Measurements from ENCODE around the gene ROGDI.

The ROGDI gene

DNA sequence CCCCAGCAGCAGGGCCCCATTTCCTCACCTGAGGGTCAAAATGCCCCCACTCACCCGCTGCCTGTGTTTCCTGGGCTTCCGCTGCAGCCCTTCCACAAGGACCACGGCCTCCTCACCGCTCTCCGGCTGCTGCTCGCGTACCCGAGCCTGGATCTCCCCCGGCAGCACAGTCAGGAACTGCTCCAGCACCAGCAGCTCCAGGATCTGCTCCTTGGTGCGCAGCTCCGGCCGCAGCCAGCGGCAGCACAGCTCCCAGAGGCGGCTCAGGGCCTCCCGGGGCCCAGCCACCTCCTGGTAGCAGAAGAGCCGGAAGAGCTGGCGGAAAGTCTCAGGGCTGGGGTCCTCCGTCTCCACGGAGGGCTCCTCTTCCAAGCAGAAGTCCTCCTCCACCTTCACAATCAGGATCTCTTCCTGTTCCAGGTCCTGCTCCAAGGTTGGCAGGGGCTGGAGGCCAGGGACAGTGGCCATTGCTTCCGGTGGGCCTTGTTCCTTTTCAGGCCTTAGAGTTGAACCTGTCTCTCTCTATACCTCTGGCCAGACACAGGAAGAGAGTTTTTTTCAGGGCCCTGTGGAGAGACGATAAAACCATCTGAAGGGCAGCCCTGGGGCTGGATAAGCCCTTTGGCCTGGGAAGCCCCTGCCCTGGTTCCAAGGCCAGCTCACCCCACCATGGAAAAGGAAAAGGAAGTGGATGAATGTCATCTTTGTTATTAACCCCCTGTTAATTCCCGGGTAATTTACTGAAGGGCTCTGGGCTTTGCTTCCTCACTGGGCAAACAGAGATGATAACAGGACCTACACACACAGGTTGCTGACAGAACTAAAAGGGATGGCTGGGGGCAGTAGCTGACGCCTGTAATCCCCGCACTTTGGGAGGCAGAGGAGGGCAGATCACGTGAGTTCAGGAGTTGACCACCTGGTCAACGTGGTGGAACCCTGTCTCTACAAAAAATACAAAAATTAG lies 36.6 kb downstream of the ROGDI start:
- DNase-seq = no peak

DNA sequence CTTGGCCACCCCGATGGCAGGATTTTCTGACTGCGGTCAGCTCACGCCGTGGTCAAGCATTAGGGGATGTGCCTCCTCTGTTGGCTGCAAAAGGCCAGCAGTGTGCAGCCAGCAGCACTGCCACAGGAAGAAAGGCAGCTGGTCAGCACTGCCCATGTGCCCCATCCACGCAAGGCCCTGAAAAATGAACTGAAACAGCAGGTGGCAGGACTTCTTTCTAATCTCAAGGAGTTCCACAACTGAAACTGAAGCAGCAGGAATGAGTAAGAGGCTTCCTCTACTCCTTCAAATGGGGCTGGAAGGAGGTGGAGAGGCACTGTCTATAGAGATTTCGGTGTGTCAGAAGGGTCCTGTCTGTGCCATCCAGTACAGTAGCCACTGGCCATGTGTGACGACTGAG lies 38.6 kb downstream of the ROGDI start:
- no peak for DNase-seq

DNA sequence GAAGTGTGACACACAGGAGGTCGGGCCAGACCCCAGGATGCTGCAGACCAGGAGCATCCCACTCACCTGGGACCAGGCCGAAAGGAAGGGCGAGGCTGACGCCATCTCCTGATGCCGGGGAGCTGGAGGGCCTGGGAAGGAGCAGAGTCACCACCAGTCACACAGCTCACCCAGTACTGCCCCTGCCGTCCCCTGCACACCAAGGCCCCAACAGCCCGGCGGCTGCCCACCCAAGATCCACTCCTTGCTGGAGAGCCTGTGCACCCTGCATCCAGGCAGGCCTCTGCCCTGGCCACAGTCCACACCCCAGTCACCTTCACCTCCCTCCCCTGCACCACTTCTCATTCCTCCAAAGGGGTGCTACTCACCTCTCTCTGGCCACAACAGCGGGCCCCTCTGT lies 40.2 kb downstream of the ROGDI start:
- DNase-seq = no peak

DNA sequence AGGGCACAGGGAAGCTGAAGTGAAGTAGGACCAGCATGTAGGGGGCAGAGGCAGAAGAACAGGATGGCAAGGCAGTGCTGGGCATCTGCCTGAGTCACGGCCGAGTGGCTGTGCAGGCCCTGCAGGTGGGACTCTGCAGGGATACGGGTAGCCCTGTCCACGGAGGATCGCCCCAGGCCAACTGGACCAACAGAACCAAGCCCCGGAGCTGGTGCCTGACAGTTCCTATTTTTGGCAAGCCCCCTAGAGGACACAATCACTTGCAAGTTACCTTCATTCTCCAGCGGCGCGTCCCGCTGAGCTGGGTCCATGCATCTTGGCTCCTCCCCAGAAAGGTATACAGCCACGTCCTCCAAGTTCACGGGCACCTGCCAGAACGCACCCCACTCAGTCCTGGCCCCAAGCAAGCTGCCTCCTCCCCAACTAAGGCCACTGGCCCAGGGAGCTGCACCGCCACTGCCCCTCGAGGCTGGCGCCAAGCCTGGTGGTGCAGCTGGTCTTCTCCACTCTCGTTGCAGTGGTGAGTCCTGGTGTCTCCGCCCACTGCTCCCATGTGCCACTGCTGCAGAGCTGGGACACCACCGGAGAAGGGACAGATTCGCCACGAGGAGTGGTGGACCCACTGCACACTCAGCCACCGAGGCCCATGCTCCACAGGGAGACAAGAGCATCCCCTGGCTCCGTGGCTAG lies 42.1 kb downstream of the ROGDI start:
- no peak for DNase-seq

DNA sequence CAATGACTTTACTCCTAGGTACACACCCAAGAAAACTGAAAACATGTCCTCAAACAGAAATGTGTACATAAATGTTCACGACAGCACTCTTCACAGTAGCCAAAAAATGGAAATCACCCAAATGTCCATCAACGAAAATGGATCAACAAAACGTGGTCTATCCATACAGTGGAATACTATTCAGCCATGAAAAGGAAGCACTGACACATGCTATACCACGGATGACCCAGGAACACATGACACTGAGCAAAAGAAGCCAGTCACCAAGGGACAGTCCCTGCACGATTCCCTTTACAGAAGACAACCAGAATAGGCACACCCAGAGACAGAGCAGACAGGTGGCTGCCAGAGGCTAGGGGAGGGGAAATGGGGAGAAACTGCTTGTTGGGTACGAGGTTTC lies 46.7 kb downstream of the ROGDI start:
- no peak for DNase-seq

DNA sequence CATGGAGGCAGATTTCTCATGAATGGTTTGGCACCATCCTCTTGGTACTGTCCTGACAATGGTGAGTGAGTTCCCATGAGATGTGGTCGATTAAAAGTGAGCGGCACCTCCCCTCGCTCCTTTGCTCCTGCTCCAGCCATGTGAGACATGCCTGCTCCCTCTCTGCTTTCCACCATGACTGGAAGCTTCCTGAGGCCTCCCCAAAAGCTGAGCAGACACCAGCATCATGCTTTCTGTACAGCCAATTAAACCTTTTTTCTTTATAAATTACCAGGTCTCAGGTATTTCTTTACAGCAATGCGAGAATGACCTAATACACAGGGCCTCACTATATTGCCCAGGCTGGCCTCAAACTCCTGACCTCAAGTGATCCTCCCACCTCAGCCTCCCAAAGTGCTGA lies 47.6 kb downstream of the ROGDI start:
- DNase-seq = no peak

DNA sequence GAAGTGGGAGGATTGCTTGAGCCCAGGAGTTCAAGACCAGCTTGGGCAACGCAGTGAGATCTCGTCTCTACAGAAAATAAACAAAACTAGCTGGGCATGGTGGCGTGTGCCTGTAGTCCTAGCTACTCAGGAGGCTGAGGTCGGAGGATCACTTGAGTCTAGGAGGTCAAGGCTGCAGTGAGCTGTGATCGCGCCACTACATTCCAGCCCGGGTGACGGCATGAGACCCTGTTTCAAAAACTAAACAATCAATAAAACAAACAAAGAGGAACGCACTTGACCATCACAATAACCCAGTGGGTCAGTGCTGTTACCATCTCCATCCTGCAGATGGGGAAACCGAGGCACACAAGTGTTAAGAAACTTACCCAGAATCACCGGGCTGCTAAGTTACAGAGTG lies 49.2 kb downstream of the ROGDI start:
- no peak for DNase-seq

DNA sequence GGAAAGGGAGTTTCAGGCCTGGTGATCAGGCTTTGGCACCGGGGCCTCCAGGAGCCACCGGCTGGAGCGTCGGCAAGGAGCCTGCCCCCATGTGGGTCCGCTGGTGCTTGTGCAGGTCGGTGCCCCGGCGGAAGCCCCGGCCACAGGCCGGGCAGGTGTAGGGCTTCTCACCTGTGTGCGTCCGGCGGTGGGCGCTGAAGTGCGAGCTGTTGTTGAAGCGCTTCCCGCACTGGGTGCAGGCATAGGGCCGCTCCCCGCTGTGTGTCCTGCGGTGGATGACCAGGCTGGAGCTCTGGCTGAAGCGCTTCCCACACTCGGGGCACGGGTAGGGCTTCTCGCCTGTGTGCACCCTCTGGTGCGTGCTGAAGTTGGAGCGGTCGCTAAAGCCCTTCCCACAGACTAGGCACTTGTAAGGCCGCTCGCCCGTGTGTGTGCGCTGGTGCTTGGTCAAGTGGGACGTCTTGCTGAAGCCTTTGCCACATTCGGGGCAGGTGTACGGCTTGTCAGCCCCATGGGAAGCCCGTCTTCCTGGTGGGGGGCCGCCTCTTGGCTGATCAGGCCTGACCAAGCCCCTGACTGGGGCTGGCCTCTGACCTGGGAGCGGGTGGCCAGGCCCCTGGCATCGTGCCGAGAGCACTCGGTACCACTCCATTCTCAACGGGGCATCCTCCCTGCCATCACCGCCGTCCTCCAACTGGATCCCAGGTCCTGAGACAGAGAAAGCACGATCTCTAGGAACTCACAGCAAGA lies 49.9 kb downstream of the ROGDI start:
- no peak for DNase-seq

DNA sequence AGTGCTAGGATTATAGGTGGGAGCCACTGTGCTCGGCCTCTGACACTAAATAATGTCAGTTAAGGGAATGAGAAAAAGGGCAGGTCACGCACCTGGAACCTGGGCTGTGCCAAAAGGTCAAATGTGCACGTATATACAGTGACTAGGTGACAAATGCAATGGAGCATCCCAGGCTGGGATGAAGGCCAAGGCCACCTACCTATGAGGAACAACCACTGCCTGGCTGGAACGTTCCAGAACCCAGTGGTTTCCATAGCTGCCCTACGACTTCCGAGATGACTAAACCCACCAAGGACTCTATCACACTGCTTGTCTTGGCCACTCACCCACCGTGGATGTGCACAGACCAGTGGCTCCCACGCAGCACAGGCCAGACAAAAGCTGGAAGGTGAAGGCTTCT lies 51.5 kb downstream of the ROGDI start:
- no peak for DNase-seq

DNA sequence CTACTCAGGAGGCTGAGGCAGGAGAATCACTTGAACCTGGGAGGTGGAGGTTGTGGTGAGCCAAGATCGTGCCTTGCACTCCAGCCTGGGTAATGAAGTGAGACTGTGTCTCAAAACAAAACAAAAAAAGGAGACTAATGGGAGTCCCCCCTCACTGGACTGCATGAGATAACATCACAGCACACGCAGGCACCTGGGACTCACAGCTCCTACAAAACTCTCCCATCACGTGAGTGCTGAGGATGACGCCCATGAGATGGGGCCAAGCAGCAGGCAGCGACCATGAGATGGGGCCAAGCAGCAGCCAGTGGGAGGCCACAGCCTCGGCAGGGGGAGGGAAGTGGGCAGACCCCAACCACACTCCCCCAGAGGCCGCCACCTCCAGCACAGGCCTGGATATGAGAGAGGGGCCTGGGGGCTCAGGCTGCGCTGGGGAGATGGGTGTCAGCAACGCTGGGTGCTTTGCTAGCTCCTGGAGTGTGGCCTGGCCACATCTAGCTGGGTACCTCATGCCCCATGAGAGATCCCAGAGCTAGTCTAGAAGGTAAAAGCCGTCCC lies 52.7 kb downstream of the ROGDI start:
- no peak for DNase-seq

DNA sequence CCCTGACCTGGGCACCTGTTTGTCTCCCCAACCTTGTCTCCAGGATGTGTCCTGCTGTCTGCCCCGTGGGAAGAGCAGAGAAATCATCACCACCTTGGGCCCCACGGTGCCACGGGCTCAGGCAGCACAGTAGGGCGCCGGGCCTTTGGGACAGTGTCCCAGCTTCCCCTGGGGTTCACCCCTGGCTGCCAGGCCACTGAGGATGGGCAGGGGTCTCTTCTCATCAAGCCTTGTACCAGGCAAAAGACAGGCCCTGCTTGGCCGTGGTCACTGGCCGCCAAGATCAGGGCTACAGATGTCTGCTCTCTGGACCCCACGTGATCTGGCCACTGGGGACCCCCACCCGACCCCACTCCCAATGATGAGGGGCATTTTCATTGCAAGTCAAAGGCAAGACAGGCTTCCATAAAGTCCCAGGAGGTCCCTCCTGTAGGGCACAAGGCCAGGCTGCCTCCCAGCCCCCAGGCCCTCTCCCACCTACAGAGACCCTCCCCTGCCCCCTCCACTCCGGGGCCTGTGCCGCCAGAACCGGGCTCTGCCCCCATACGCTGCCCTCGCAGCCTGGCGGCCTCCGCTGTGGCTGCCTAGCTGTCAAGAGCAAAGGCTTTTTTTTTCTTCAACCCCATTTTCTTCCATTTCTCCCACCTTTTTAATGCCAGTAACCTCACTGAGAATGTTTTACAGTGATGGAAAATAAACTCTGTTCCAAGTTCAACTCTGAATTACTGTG lies 53.6 kb downstream of the ROGDI start:
- DNase-seq = no peak

DNA sequence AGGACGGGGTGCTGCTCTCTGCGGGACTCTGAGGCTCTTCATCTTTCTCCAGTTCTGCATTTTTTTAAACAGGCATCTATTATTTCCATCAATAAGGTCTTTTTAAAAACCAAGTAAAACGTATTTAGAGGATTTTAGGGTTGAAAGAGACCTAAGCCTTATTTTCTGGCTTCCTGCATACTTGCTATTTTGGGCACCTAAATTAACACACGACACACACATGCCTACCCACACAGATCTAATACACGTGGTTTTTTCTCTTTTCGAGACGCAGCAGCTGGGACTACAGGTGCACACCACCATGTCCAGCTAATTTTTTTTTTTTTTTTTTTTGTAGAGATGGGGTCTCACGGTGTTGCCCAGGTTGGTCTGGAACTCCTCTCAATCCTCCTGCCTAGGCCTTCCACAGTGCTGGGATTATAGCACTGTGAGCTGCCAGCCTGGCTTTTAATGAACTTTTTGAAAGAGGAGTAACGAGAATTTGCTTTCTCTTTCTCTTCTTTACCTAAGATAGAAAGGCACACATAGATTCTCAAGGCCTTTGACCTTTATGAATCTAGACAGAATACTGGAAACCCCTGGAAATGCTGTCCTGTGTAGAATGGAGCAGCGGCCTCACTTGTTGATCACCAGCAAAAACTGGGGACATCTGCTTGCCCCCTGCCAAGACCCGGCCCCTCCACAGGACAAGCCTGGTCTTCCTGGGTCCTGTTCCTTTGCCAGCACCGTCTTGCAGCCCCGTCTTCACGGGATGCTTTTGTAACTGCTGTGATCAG lies 54.3 kb downstream of the ROGDI start:
- no peak for DNase-seq

DNA sequence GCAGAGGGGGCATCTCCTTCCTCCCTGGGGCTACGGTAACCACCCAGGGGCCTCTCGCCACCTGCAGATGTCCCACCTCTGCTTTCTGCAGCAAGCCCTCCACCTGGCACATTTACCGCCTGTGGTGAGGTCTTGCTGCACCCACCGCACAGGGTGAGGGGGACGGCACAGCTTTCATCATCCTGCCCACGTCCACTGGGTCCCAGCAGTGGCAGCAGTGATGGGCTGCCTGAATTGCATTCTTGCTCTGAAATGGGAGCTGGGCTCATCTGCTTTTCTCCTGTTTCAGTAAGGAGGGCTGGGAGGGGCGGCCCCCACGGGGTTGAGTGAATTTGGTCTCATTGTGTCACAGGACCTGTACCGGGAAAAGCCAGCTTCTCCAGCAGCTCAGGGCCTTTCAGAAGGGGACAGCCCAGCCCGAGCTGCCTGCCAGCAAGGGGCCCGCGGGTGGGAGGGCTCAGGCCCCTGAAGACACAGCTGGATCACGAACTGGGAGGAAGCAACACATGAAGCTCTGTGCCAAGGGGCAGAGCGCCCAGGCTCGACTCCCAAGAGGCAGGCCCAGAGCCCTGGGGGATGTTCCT lies 55.4 kb downstream of the ROGDI start:
- no peak for DNase-seq
